H1 (cell line): ENCODE measurements around the gene UGT1A9. TPM values are rescaled to one million over a fixed set of nuclear protein-coding genes. Genes with fewer than 3 reads are reported as not detected.

Experiments
- CTCF ChIA-PET: fragments of 300-600 bp; sonication (Branson Sonifier 250); formaldehyde crosslinking; loops from one replicate; lab custom pipeline; 2021; ENCODE audit not compliant: partially characterized antibody; lab: Charles Lee
- POLR2A ChIA-PET: fragments of 300-600 bp; sonication (Branson Sonifier 250); formaldehyde crosslinking; loops from one replicate; lab custom pipeline; 2021; ENCODE audit warnings: inconsistent platforms; ENCODE audit not compliant: partially characterized antibody; lab: Charles Lee
- DNase-seq, 2 experiments: peaks; one replicate each; pipeline versions ENCODE4 v3.0.0 to v3.0.0-alpha.2; 2010 to 2022; ENCODE audit warnings: low spot score in 2 of 2, low read depth in 1 of 2, mixed read lengths in 1 of 2
- FAIRE-seq: peaks from 2 replicates; lab custom pipeline; 2011; peaks lifted over from hg19 to GRCh38; lab: Jason Lieb, UNC
- H2AFZ ChIP-seq: 2 replicates; pipeline ENCODE4 v1.8.1; 2012; ENCODE audit warnings: low read length, inconsistent platforms
- H2AK5ac ChIP-seq: 2 replicates; pipeline ENCODE4 v1.6.1; 2013; ENCODE audit warnings: low read depth, low read length
- H2BK120ac ChIP-seq: replicated peaks from 2 replicates; pipeline ENCODE3; 2013; ENCODE audit warnings: low read depth, low read length, inconsistent platforms
- H2BK12ac ChIP-seq: 2 replicates; pipeline ENCODE4 v1.6.1; 2013; ENCODE audit warnings: low read depth, low read length
- H2BK15ac ChIP-seq: 2 replicates; pipeline ENCODE4 v1.6.1; 2013; ENCODE audit warnings: low read length
- H2BK20ac ChIP-seq: 2 replicates; pipeline ENCODE4 v1.6.1; 2013; ENCODE audit warnings: low read length
- H2BK5ac ChIP-seq: 2 replicates; pipeline ENCODE4 v1.6.1; 2013; ENCODE audit warnings: low read depth, low read length
- H3K14ac ChIP-seq: 2 replicates; pipeline ENCODE4 v1.6.1; 2013; ENCODE audit warnings: inconsistent platforms; ENCODE audit not compliant: insufficient read length
- H3K18ac ChIP-seq: 2 replicates; pipeline ENCODE4 v1.6.1; 2013; ENCODE audit warnings: low read length; ENCODE audit errors: extremely low read depth
- H3K23ac ChIP-seq: 2 replicates; pipeline ENCODE4 v1.6.1; 2013; ENCODE audit warnings: inconsistent platforms; ENCODE audit not compliant: insufficient read length
- H3K23me2 ChIP-seq: 2 replicates; pipeline ENCODE4 v1.6.1; 2013; ENCODE audit warnings: low read depth, low read length
- H3K27ac ChIP-seq: 2 replicates; pipeline ENCODE4 v1.6.1; 2011; ENCODE audit warnings: low read depth, low read length, inconsistent platforms
- H3K27me3 ChIP-seq, 4 experiments: replicated peaks in 1 of 4; 1 replicate in 1 of 4; 2 replicates in 3 of 4; pipeline versions ENCODE4 v1.6.1 to v1.8.1; 2011 to 2013; ENCODE audit warnings: low read length in 3 of 4, mild to moderate bottlenecking in 3 of 4, inconsistent platforms in 2 of 4, mixed read lengths in 2 of 4, moderate library complexity in 1 of 4; ENCODE audit not compliant: control insufficient read depth in 3 of 4, insufficient read depth in 3 of 4; ENCODE audit errors: extremely low read depth in 1 of 4
- H3K36me3 ChIP-seq, 4 experiments: 2 replicates each; pipeline versions ENCODE4 v1.6.1 to v1.8.1; 2011 to 2013; ENCODE audit warnings: mild to moderate bottlenecking in 4 of 4, low read length in 3 of 4, moderate library complexity in 2 of 4, control low read depth in 1 of 4, inconsistent platforms in 1 of 4; ENCODE audit not compliant: insufficient read depth in 4 of 4, control insufficient read depth in 2 of 4
- H3K4ac ChIP-seq: replicated peaks from 2 replicates; pipeline ENCODE3; 2013; ENCODE audit warnings: low read length, low read depth, mixed read lengths, inconsistent platforms; ENCODE audit not compliant: insufficient read length
- H3K4me1 ChIP-seq, 4 experiments: replicated peaks in 1 of 4; 1 replicate in 1 of 4; 2 replicates in 3 of 4; pipeline versions ENCODE4 v1.6.1 to v1.8.1; 2011 to 2013; ENCODE audit warnings: low read length in 3 of 4, inconsistent platforms in 2 of 4, mixed read lengths in 1 of 4; ENCODE audit not compliant: insufficient read depth in 4 of 4, control insufficient read depth in 3 of 4
- H3K4me2 ChIP-seq, 2 experiments: 2 replicates each; pipeline versions ENCODE4 v1.6.1 to v1.8.1; 2011 to 2013; ENCODE audit warnings: low read depth in 2 of 2, low read length in 2 of 2, control low read depth in 1 of 2, inconsistent platforms in 1 of 2, mild to moderate bottlenecking in 1 of 2; ENCODE audit not compliant: insufficient read depth in 1 of 2
- H3K4me3 ChIP-seq, 4 experiments: fragments of 200-600, 300-600 bp in 1 of 4; sonication (generic), shearing (Covaris generic), sonication (Bioruptor Twin) in 1 of 4; 2 replicates each; pipeline versions ENCODE4 v1.5.1 to v1.8.1; 2011 to 2016; ENCODE audit warnings: low read length in 4 of 4, low read depth in 3 of 4, control low read depth in 2 of 4, inconsistent platforms in 2 of 4, mild to moderate bottlenecking in 2 of 4, mixed read lengths in 1 of 4, moderate library complexity in 1 of 4; ENCODE audit not compliant: insufficient read depth in 2 of 4; ENCODE audit errors: extremely low read depth in 1 of 4
- H3K56ac ChIP-seq: replicated peaks from 2 replicates; pipeline ENCODE3; 2013; ENCODE audit warnings: low read depth, mild to moderate bottlenecking, mixed read lengths, low read length, inconsistent platforms; ENCODE audit not compliant: insufficient read length
- H3K79me1 ChIP-seq: 2 replicates; pipeline ENCODE4 v1.6.1; 2013; ENCODE audit warnings: low read depth, low read length, control low read depth
- H3K79me2 ChIP-seq, 2 experiments: 2 replicates each; pipeline versions ENCODE4 v1.6.1 to v1.8.1; 2012 to 2013; ENCODE audit warnings: low read length in 2 of 2, mild to moderate bottlenecking in 2 of 2, inconsistent platforms in 1 of 2; ENCODE audit not compliant: insufficient read depth in 2 of 2, control insufficient read depth in 1 of 2
- H3K9ac ChIP-seq, 4 experiments: replicated peaks in 1 of 4; 1 replicate in 1 of 4; 2 replicates in 3 of 4; pipeline versions ENCODE4 v1.6.1 to v1.8.1; 2011 to 2013; ENCODE audit warnings: low read depth in 3 of 4, low read length in 3 of 4, control low read depth in 2 of 4, mild to moderate bottlenecking in 2 of 4, moderate library complexity in 2 of 4, inconsistent platforms in 1 of 4; ENCODE audit errors: extremely low read depth in 1 of 4
- H3K9me3 ChIP-seq, 2 experiments: 2 replicates each; pipeline versions ENCODE4 v1.6.1 to v1.8.1; 2012 to 2013; ENCODE audit warnings: mild to moderate bottlenecking in 2 of 2, moderate library complexity in 2 of 2, control low read depth in 1 of 2, inconsistent platforms in 1 of 2, low read depth in 1 of 2, low read length in 1 of 2, mixed read lengths in 1 of 2; ENCODE audit not compliant: insufficient read depth in 2 of 2
- H4K20me1 ChIP-seq, 2 experiments: replicated peaks in 1 of 2; 2 replicates each; pipeline versions ENCODE3 to v1.8.1; 2011 to 2013; ENCODE audit warnings: inconsistent platforms in 2 of 2, low read length in 2 of 2, mild to moderate bottlenecking in 1 of 2; ENCODE audit not compliant: insufficient read depth in 2 of 2, control insufficient read depth in 1 of 2
- H4K5ac ChIP-seq: 2 replicates; pipeline ENCODE4 v1.6.1; 2013; ENCODE audit warnings: low read length, low read depth, mixed read lengths, inconsistent platforms; ENCODE audit not compliant: insufficient read length
- H4K8ac ChIP-seq: 2 replicates; pipeline ENCODE4 v1.8.0; 2013; ENCODE audit warnings: mild to moderate bottlenecking, moderate library complexity, low read length, inconsistent platforms; ENCODE audit not compliant: insufficient read depth; ENCODE audit errors: extremely low read depth
- H4K91ac ChIP-seq: replicated peaks from 2 replicates; pipeline ENCODE3; 2013; ENCODE audit warnings: low read length, mixed read lengths, inconsistent platforms; ENCODE audit not compliant: insufficient read length
- EZH2 ChIP-seq: fragments of 200-600 bp; sonication (generic); IDR thresholded peaks from 2 replicates; pipeline ENCODE4 v1.7.1; 2012; ENCODE audit warnings: low read depth, mild to moderate bottlenecking, moderate library complexity, low read length, inconsistent platforms; ENCODE audit not compliant: severe bottlenecking
- RAD21 ChIP-seq, 2 experiments: IDR thresholded peaks in 1 of 2; conservative IDR thresholded peaks in 1 of 2; 2 replicates each; pipeline ENCODE4 v1.6.1; 2011; ENCODE audit warnings: low read depth in 2 of 2, low read length in 2 of 2, improper control_type of control experiment in 1 of 2, inconsistent platforms in 1 of 2, mild to moderate bottlenecking in 1 of 2, moderate library complexity in 1 of 2
- TAF7 ChIP-seq: optimal IDR thresholded peaks from 2 replicates; pipeline ENCODE3; 2011; ENCODE audit warnings: low read depth, mild to moderate bottlenecking, inconsistent platforms, low read length, moderate library complexity, borderline replicate concordance
- WGBS, 2 experiments: shearing (Covaris generic) in 1 of 2; methylation state at CpG; one replicate each; pipeline versions ENCODE4 v1.1.6 to v1.1.7; 2013 to 2015; ENCODE audit warnings: low lambda C conversion rate in 2 of 2, mixed read lengths in 2 of 2, inconsistent platforms in 1 of 2, low coverage in 1 of 2, missing lambda C conversion rate in 1 of 2; ENCODE audit not compliant: insufficient replicate concordance in 2 of 2, insufficient coverage in 1 of 2, insufficient read length in 1 of 2; ENCODE audit errors: extremely low coverage in 1 of 2, missing lambda C conversion rate in 1 of 2; 5-methylcytosine and 5-hydroxymethylcytosine counted together
- polyA plus RNA-seq, 7 experiments: library from polyadenylated mRNA; depleted of rRNA in 3 of 7; stranded (reverse) in 5 of 7; unstranded in 2 of 7; fragments of >200 nt in 5 of 7; fragments of 200-250 nt in 2 of 7; gene quantifications; 1 replicate in 5 of 7; 2 replicates in 1 of 7; 4 replicates in 1 of 7; pipeline versions ENCODE4 v1.2.1 to v1.2.3, GENCODE V29; 2011 to 2013; ENCODE audit warnings: missing spikeins in 2 of 7, mixed read lengths in 2 of 7
- total RNA-seq: library from RNA; stranded (reverse); fragmentation: NEBNext Ultra II Directional; extraction: Animal tissue kit (Norgen Biotek cat#: 25700); gene quantifications from 2 replicates; pipeline ENCODE4 v1.2.1, GENCODE V29; 2021

Gene UGT1A9
- total and polyA plus RNA-seq, 2 of the 8 experiments (the other 6 are each of a cell fraction or from before 2014, with no cell fraction given), result not detected

- DNase-seq (no peak), FAIRE-seq (no peak)
- no peak overlapping the region for H2BK5ac ChIP-seq
- no peak overlapping the region for H4K91ac ChIP-seq
- H3K56ac ChIP-seq, result no peak overlapping the region
- ChIA-PET POLR2A (no interaction called here), CTCF (no interaction called here)
- H4K20me1 ChIP-seq, result no peaks in the 10 kb centered on the region
- H3K9ac ChIP-seq, result no peak overlapping the region
- WGBS, 2 experiments, result 91% methylated on average over 8 of the region's 8 CpGs; no CpG with 5 or more reads in 1 of the 2 experiments
- H2AFZ ChIP-seq, result no peak overlapping the region
- H3K18ac ChIP-seq, result no peak overlapping the region
- no peak overlapping the region for H2BK12ac ChIP-seq
- H3K36me3 ChIP-seq, result no peaks in the 10 kb centered on the region
- no peak overlapping the region for H4K8ac ChIP-seq
- no peak overlapping the region for H2BK120ac ChIP-seq
- no peak overlapping the region for H2AK5ac ChIP-seq
- no peak overlapping the region for H2BK15ac ChIP-seq
- no peak overlapping the region for H3K4me3 ChIP-seq
- H2BK20ac ChIP-seq, result no peak overlapping the region
- H3K23ac ChIP-seq, result no peak overlapping the region
- no peak overlapping the region for H3K27ac ChIP-seq
- no peak overlapping the region for H4K5ac ChIP-seq
- no peaks in the 10 kb centered on the region for H3K27me3 ChIP-seq
- H3K4me2 ChIP-seq, result no peak overlapping the region
- H3K9me3 ChIP-seq, result no peaks in the 10 kb centered on the region
- H3K79me1 ChIP-seq, result no peaks in the 10 kb centered on the region
- no peaks in the 10 kb centered on the region for H3K79me2 ChIP-seq
- H3K4me1 ChIP-seq, result no peaks in the 10 kb centered on the region
- H3K23me2 ChIP-seq, result no peaks in the 10 kb centered on the region
- no peak overlapping the region for H3K14ac ChIP-seq
- H3K4ac ChIP-seq, result no peak overlapping the region
- TF ChIP-seq EZH2, result no peak
- TF ChIP-seq TAF7, result no peak
- no peak for TF ChIP-seq RAD21 (IDR thresholded peaks at IDR 0.05 in 1 of 2, conservative IDR thresholded peaks at IDR 0.05 in 1 of 2; ENCODE audit: low read depth in 2 of 2, low read length in 2 of 2)
These were observed 140.0 kb downstream of the UGT1A9 start for GRCh38 chr2:233811732-233812131.
